Panc1 (cell line): ENCODE results near the gene FYN. TPM values are rescaled to one million over a fixed set of nuclear protein-coding genes. Genes with fewer than 3 reads are reported as not detected.
"Not testable (repeated sequence)": the region's sequence is repeated elsewhere in the genome, so short reads cannot be mapped to it uniquely, and the experiment has no call there.

Source experiments
- ATAC-seq: fragments of 200-7000 bp; cut with Tn5 transposase; 2 replicates; pipeline ENCODE4 v1.9.1; 2020; ENCODE audit warnings: mild to moderate bottlenecking, moderate library complexity
- BruUV-seq: library from RNA; stranded (reverse); fragments of 400-500 nt; replicated peaks from 2 replicates; lab custom pipeline; 2021; lab: Mats Ljungman, UMichigan
- CTCF ChIA-PET: fragments of 300-600 bp; sonication (Branson Sonifier 250); formaldehyde crosslinking; loops from one replicate; lab custom pipeline; 2022; ENCODE audit warnings: antibody characterized with exemption; lab: Charles Lee
- POLR2A ChIA-PET: fragments of 300-600 bp; sonication (Branson Sonifier 250); formaldehyde crosslinking; loops from one replicate; lab custom pipeline; 2022; ENCODE audit warnings: antibody characterized with exemption; lab: Charles Lee
- DNase-seq: peaks from one replicate; pipeline ENCODE4 v3.0.0-alpha.2; 2010; ENCODE audit warnings: low read depth, low spot score
- H3K27ac ChIP-seq: 2 replicates; pipeline ENCODE4 v1.5.1; 2011; ENCODE audit warnings: mild to moderate bottlenecking, low read length, inconsistent platforms
- H3K27me3 ChIP-seq: fragments of 200-500 bp; sonication (Bioruptor generic); 2 replicates; pipeline ENCODE4 v1.6.0; 2014; ENCODE audit warnings: low read length, inconsistent platforms; ENCODE audit not compliant: control insufficient read depth, insufficient read depth
- H3K36me3 ChIP-seq: fragments of 200-500 bp; sonication (Bioruptor generic); 2 replicates; pipeline ENCODE4 v1.5.1; 2014; ENCODE audit warnings: inconsistent platforms, mild to moderate bottlenecking, low read length, moderate library complexity; ENCODE audit not compliant: control insufficient read depth, insufficient read depth
- H3K4me1 ChIP-seq: 2 replicates; pipeline ENCODE4 v1.5.1; 2011; ENCODE audit warnings: inconsistent platforms, mild to moderate bottlenecking, low read length, moderate library complexity; ENCODE audit not compliant: control insufficient read depth, insufficient read depth
- H3K4me3 ChIP-seq, 2 experiments: 2 replicates each; pipeline ENCODE4 v1.5.1; 2011 to 2012; ENCODE audit warnings: low read depth in 2 of 2, low read length in 2 of 2, mild to moderate bottlenecking in 2 of 2, inconsistent platforms in 1 of 2, moderate library complexity in 1 of 2
- H3K9me3 ChIP-seq: fragments of 200-500 bp; sonication (Bioruptor generic); 2 replicates; pipeline ENCODE4 v1.5.1; 2014; ENCODE audit warnings: low read depth, mild to moderate bottlenecking, inconsistent platforms, low read length, moderate library complexity; ENCODE audit not compliant: control insufficient read depth, insufficient read depth
- CTCF ChIP-seq: fragments of 450-650 bp; IDR thresholded peaks from 2 replicates; pipeline ENCODE4 v1.5.1; 2017; ENCODE audit warnings: mild to moderate bottlenecking
- POLR2AphosphoS5 ChIP-seq: IDR thresholded peaks from 2 replicates; pipeline ENCODE4 v1.6.1; 2012; ENCODE audit warnings: mild to moderate bottlenecking, low read depth, low read length, moderate library complexity
- REST ChIP-seq, 2 experiments: IDR thresholded peaks; 2 replicates each; pipeline ENCODE4 v1.6.1; 2011 to 2012; ENCODE audit warnings: low read depth in 2 of 2, control low read depth in 1 of 2, low read length in 1 of 2, mild to moderate bottlenecking in 1 of 2, moderate library complexity in 1 of 2; ENCODE audit not compliant: insufficient read depth in 1 of 2
- SIN3A ChIP-seq: IDR thresholded peaks from 2 replicates; pipeline ENCODE4 v1.6.1; 2012; ENCODE audit warnings: low read depth, mild to moderate bottlenecking, low read length, moderate library complexity, borderline replicate concordance; ENCODE audit not compliant: insufficient read depth
- TCF7L2 ChIP-seq: IDR thresholded peaks from 2 replicates; pipeline ENCODE4 v1.6.1; 2011; ENCODE audit warnings: mild to moderate bottlenecking, low read depth, low read length, inconsistent platforms
- in situ Hi-C: cut with HindIII; loops from 2 replicates; pipeline ENCODE4 v1.10.0; 2016; ENCODE audit warnings: low sequenced_read_pairs, low pct_unique_long_range_greater_than_20kb
- intact Hi-C: fragments of 100-400 bp; cut with micrococcal nuclease; formaldehyde crosslinking; loops from one replicate; pipeline ENCODE4 v1.10.0; 2022; ENCODE audit not compliant: unreplicated experiment
- total RNA-seq: library from RNA; stranded (reverse); gene quantifications from one replicate; pipeline ENCODE4 v1.2.1, GENCODE V29; 2021; ENCODE audit not compliant: unreplicated experiment

FYN gene
- total RNA-seq, 1 experiment from 2014 or later = 4.2 TPM

GRCh38 chr6:111642463-111643158 is 230.6 kb downstream of the FYN start:
- in situ Hi-C loops = no loop called here
- TF ChIP-seq TCF7L2 (no peak), REST (IDR thresholded peaks at IDR 0.05; ENCODE audit: insufficient read depth in 1 of 2, low read depth in 2 of 2, low read length in 1 of 2) (no peak), CTCF (peak; percentile 92), POLR2AphosphoS5 (no peak), SIN3A (no peak)
- ChIA-PET CTCF (interaction anchor here (1.0 kb wide), 1 partner anchor 384 kb away, joined by 6 read pairs; a partner anchor contains a TSS), POLR2A (no interaction called here)
- DNase-seq = peak; percentile 67
- intact Hi-C loops = loop anchor here (10.0 kb wide), 1 partner anchor 288 kb away; no protein-coding TSS in a partner anchor
- H3K4me1 ChIP-seq = peaks cover 4% of the 10 kb centered on the region
- ATAC-seq = peak; percentile 92
- no peak overlapping the region for H3K4me3 ChIP-seq
- H3K36me3 ChIP-seq = no peaks in the 10 kb centered on the region
- no TSS peak for BruUV-seq
- no peaks in the 10 kb centered on the region for H3K27me3 ChIP-seq
- no peak overlapping the region for H3K27ac ChIP-seq
- no peaks in the 10 kb centered on the region for H3K9me3 ChIP-seq

- Histone ChIP-seq H3K9me3 (no peaks in the 10 kb centered on the region), H3K27ac (no peak overlapping the region), H3K4me1 (peaks cover 4% of the 10 kb centered on the region), H3K36me3 (no peaks in the 10 kb centered on the region), H3K27me3 (no peaks in the 10 kb centered on the region), H3K4me3 (no peak overlapping the region)
- no TSS peak for BruUV-seq
- DNase-seq (no peak), ATAC-seq (no peak)
- ChIA-PET CTCF (no interaction called here), POLR2A (no interaction called here)
- in situ Hi-C loops (no loop called here), intact Hi-C loops (no loop called here)
- TF ChIP-seq CTCF (no peak), TCF7L2 (no peak), SIN3A (no peak), REST (IDR thresholded peaks at IDR 0.05; ENCODE audit: insufficient read depth in 1 of 2, low read depth in 2 of 2, low read length in 1 of 2) (no peak)
These were observed 234.0 kb downstream of the FYN start for GRCh38 chr6:111639266-111639665.

GRCh38 chr6:111634981-111635380 is 238.3 kb downstream of the FYN start:
- ATAC-seq, POLR2A ChIA-PET, H3K9me3 ChIP-seq, DNase-seq, H3K4me3 ChIP-seq, H3K4me1 ChIP-seq, in situ Hi-C loops, H3K27ac ChIP-seq, intact Hi-C loops, H3K27me3 ChIP-seq, H3K36me3 ChIP-seq, BruUV-seq: not testable (repeated sequence)
- CTCF ChIA-PET = interaction anchor here (0.6 kb wide), 1 partner anchor 105 kb away, joined by 3 read pairs; no protein-coding TSS in a partner anchor
